VCaP (cell line): ENCODE results near the gene DPH3.

Experiments
- H3K27ac ChIP-seq: fragments of 450-650 bp; 2 replicates; pipeline ENCODE4 v1.5.1; 2017
- CTCF ChIP-seq: fragments of 450-650 bp; conservative IDR thresholded peaks from 2 replicates; pipeline ENCODE4 v1.5.1; 2017; ENCODE audit warnings: mild to moderate bottlenecking, moderate library complexity

The DPH3 gene

DNA sequence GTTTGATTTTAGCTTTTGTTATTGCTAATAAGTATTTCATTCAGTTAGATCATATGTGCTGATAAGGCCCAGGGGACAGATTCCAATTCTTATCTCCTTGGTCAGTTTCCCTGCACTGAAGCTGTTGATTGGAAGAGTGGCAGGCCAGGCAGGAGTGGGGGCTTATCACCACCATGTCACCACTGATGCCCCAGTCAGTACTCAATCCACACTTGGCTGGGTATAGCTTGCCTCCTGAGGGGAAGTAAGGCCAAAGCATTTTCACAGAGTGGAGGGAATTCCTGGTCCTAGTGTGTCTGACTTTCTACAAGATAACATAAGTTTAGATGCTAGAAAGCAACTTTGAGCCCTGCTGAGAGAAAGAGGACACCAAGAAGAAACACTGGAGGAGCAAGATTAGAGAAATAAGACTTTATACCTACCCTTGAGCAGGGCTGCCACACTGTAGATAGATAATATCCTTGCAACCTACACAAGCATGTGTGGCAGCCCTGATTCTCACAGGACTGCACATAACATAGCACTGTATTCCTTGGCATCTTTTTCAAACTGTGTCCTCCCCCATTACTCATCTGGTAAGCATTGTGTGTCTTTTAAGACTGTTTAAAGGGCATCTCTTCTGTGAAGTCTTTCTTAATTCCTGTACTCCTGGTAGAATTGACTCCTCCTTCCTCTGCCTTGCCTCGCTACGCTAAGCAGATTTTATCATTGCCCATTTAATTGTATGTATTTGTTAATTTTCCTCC is 24.6 kb upstream of the DPH3 start:
- TF ChIP-seq CTCF = no peak
- H3K27ac ChIP-seq = peak overlapping the region; percentile 36

GRCh38 chr3:16288664-16289063 is 23.9 kb upstream of the DPH3 start:
- H3K27ac ChIP-seq = peak overlapping the region; percentile 36; the same call in 1 of the 2 replicates
- no peak for TF ChIP-seq CTCF

GRCh38 chr3:16286751-16287543 is 22.2 kb upstream of the DPH3 start:
- H3K27ac ChIP-seq = no peak overlapping the region
- no peak for TF ChIP-seq CTCF

DNA sequence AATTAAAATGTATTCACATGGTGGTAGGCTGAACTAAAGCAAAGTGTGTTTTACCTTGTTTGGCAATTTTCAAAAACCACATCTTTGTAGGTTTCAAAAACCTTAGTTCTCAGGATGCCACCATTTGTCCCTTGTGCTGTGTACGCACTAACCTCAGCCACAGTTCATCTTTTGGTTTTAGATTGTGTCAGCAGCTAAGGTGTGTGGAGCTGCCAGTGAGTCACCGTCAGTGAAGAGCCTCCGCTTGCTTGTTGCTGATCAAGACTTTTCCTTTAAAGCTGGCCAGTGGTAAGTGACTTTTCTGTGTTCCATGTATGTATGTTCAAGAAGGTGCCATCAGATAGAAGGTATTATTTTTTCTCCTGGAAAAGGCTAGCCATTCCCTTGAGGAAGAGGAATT is 21.4 kb upstream of the DPH3 start:
- TF ChIP-seq CTCF = no peak
- no peak overlapping the region for H3K27ac ChIP-seq

- H3K27ac ChIP-seq = no peak overlapping the region
- no peak for TF ChIP-seq CTCF
Measured at GRCh38 chr3:16284633-16285032, 19.9 kb upstream of the DPH3 start.

DNA sequence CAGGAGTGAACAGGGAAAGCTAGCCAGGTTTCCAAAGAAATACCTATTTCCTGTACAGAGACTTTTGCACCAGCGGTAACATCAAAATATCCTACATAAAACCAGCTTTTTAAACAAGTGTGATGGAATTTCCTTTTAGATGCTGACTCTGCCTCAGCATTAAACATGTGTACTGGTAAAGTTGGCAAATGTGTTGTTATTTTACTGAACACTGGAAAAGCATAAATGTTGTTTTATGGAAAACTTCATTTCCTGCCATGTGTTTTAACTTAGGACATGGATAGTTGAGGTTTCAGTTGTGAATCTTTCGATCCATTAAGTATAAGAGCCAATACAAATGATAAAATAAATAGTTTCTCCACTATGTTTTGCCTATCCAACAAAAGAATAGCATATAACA is 15.9 kb upstream of the DPH3 start:
- H3K27ac ChIP-seq = no peak overlapping the region
- no peak for TF ChIP-seq CTCF

DNA sequence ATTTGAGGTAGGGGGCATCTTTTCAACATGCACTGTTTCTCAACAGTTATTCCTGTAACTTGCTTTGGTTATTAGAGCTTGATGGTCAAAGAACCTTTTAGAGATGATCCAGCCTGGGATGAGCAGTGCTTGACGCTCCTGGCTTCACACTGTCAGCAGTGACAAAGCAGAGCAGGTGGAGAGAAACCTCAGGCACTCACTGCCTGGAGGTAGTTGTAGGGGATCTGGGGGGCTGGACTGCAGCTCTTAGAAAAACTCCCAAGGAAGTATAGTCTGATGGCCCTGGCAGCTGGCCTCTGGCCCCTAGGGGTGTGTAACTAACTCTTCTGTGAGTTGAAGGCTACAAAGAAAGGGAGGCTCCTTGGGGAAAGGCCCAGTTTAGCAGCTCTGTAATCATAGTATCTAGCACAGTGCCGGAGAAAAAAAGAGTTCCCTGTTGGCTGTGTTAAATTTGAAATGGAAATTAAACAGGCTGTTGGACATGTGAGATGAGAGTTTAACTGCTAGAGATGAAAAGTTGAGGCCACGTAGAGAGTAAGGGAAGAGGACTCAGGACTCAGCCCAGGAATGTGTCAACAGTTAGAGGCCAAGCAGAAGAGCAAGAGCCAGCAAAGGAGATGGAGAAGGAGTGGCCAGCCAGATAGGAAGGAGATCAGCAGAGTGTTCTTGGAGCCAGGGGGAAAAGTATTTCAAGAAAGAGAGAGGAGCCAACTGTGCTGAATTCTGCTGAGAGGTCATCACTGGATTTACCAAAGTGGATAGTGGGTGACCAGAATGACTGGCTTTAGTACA is 14.5 kb upstream of the DPH3 start:
- TF ChIP-seq CTCF = no peak
- no peak overlapping the region for H3K27ac ChIP-seq
